Right atrium auricular region (tissue), 2 donors: Measurements from ENCODE around the gene SOHLH1. TPM values are rescaled to one million over a fixed set of nuclear protein-coding genes. Genes with fewer than 3 reads are reported as not detected.

ENCODE experiments used
- DNase-seq: peaks from one replicate; pipeline ENCODE4 v3.0.0-alpha.2; 2019; ENCODE audit warnings: low spot score
- H3K27ac ChIP-seq, 2 donors: fragments of 200-600 bp; sonication (generic); 1 replicate in 1 of 2; 2 replicates in 1 of 2; pipeline ENCODE4 v1.5.1; 2016 to 2019
- H3K27me3 ChIP-seq, 2 donors: fragments of 200-600 bp; sonication (generic); one replicate each; pipeline versions ENCODE4 v1.5.1 to v1.6.0; 2017 to 2019
- H3K36me3 ChIP-seq: fragments of 200-600 bp; sonication (generic); one replicate; pipeline ENCODE4 v1.5.1; 2016
- H3K4me1 ChIP-seq, 2 donors: fragments of 200-600 bp; sonication (generic); one replicate each; pipeline versions ENCODE4 v1.5.1 to v1.6.0; 2017 to 2019
- H3K4me3 ChIP-seq, 2 donors: fragments of 200-600 bp; sonication (generic); 1 replicate in 1 of 2; 2 replicates in 1 of 2; pipeline ENCODE4 v1.5.1; 2017 to 2019; ENCODE audit warnings: mild to moderate bottlenecking in 1 of 2, moderate library complexity in 1 of 2
- H3K9me3 ChIP-seq, 2 donors: fragments of 200-600 bp; sonication (generic); one replicate each; pipeline ENCODE4 v1.5.1; 2019
- total RNA-seq, 2 donors: library from RNA; depleted of rRNA; stranded (reverse); fragments of >200 nt; gene quantifications; one replicate each; pipeline ENCODE4 v1.1.0, GENCODE V29; 2016
- TF ChIP-seq, protein P1 (sequence below), 2 donors: fragments of 200-600 bp; sonication (generic); IDR thresholded peaks; one replicate each; pipeline ENCODE4 v1.5.1; 2019; ENCODE audit warnings: antibody characterized with exemption in 2 of 2

The SOHLH1 gene
- total RNA-seq, 2 donors from 2014 or later = not detected

DNA sequence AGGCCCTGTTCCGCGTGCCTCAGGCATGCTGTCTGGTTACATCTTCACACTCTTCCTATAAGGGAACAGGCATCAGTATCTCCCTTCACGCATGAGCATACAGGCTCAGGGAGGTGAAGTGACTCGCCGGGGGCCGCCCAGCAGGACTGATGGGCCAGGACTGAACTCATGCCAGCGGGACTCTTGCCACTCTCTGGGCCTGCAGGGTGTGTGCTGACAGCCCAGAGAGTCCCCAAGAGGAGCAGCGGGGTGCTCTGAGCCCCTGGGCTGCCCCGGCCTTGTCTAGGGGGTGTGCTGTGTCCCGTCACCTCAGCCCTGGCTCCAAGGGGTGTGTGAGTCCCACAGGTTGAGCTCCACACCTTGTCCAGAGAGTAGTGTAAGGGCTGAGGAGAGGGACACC, 12.6 kb upstream of the SOHLH1 start:
- TF ChIP-seq, protein P1, sequence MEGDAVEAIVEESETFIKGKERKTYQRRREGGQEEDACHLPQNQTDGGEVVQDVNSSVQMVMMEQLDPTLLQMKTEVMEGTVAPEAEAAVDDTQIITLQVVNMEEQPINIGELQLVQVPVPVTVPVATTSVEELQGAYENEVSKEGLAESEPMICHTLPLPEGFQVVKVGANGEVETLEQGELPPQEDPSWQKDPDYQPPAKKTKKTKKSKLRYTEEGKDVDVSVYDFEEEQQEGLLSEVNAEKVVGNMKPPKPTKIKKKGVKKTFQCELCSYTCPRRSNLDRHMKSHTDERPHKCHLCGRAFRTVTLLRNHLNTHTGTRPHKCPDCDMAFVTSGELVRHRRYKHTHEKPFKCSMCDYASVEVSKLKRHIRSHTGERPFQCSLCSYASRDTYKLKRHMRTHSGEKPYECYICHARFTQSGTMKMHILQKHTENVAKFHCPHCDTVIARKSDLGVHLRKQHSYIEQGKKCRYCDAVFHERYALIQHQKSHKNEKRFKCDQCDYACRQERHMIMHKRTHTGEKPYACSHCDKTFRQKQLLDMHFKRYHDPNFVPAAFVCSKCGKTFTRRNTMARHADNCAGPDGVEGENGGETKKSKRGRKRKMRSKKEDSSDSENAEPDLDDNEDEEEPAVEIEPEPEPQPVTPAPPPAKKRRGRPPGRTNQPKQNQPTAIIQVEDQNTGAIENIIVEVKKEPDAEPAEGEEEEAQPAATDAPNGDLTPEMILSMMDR (IDR thresholded peaks at IDR 0.05) = no peak
- no peak for DNase-seq
- Histone ChIP-seq H3K27me3 (no peaks in the 10 kb centered on the region), H3K27ac (no peak overlapping the region), H3K4me1 (peaks cover 0 to 4% of the 10 kb centered on the region in 2 donors), H3K4me3 (no peak overlapping the region), H3K36me3 (no peaks in the 10 kb centered on the region), H3K9me3 (no peaks in the 10 kb centered on the region)

DNA sequence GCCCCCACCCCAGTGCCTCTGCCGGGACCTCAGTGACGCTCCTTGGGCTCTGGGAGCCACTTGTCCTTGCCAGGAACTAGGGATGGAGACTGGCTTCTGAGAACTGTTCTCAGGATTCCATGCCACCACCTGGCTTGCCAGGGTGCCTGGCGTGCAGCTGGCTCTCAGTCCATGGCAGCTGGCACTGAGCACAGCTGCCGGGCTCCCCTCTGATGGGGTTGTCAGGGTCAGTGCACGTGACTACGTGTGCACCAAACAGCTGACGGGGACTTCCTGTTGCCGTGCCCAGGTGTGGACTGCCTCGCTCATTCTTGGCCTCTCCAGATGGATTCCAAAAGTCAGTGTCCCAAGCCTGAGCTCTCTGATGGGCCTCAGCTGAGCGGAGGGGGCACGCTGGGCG, 12.1 kb upstream of the SOHLH1 start:
- H3K4me3 ChIP-seq = no peak overlapping the region
- H3K27me3 ChIP-seq = no peaks in the 10 kb centered on the region
- DNase-seq = no peak
- no peaks in the 10 kb centered on the region for H3K36me3 ChIP-seq
- TF ChIP-seq, protein P1 (IDR thresholded peaks at IDR 0.05) = no peak
- no peaks in the 10 kb centered on the region for H3K9me3 ChIP-seq
- peaks cover 0 to 4% of the 10 kb centered on the region in 2 donors for H3K4me1 ChIP-seq
- H3K27ac ChIP-seq = no peak overlapping the region

DNA sequence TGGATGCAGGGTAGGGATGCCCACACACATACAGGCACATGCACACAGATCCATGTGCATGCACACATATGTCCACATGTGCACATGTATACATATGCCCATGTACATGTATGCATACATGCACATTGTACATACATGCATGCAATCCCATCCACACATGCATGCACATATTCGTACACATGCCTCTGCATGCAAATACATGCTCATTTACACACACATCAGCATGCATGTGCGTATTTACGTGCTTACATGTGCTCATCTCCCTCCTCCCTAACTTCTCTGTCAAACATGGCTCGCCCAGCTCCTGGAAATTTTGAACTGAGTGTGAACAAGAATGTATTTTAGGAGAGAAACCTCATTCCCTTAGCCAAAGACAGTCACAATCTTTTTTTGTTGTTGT, 8.9 kb upstream of the SOHLH1 start:
- Histone ChIP-seq H3K27ac (no peak overlapping the region), H3K4me3 (no peak overlapping the region), H3K36me3 (no peaks in the 10 kb centered on the region), H3K27me3 (no peaks in the 10 kb centered on the region), H3K4me1 (no peaks in the 10 kb centered on the region), H3K9me3 (no peaks in the 10 kb centered on the region)
- TF ChIP-seq, protein P1 (IDR thresholded peaks at IDR 0.05) = no peak
- DNase-seq = no peak

DNA sequence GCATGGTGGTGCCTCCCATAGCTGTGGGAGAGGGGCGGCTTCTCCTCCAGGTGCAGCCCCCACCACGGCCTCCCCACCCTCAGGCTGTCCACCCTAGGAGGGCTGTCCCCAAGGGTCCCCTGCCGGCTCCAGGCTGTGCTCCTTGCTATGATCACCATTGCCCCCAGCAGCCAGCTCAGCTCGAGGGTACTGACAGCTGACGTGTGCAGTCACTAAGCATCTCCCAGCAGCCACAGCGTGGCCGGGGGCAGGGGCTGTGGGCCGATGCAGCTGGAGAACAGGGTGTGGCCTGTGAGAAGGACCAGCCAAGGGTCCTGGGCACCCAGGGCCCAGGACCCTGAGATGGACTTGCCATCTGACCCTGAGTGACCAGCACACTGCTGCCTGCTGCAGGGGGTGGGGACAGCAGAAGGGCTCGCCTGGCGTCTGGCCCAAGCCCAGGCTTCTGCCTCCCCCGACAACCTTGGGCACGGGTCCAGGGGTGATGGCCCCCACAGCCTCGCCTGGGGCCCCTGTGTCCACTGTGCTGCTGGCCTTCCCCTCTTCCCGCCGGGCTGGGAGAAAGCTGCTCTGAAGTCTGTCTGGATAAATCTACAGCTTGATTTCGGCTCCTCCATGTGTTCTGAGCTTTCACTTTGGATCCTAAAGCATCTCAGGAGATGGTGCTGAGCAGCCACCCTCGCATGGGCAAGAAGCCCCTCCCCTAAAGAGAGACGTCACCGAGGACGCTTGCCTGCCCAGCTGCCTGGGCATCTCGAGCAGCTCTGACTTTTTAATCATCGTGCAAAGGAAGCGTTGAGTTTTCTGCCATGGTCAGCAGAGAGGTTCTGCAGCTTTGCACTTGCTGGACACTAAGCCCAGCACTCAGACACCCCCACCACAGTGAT, 8.2 kb upstream of the SOHLH1 start:
- no peak for DNase-seq
- H3K27me3 ChIP-seq = no peaks in the 10 kb centered on the region
- no peak overlapping the region for H3K4me3 ChIP-seq
- H3K36me3 ChIP-seq = no peaks in the 10 kb centered on the region
- no peaks in the 10 kb centered on the region for H3K9me3 ChIP-seq
- TF ChIP-seq, protein P1 (IDR thresholded peaks at IDR 0.05) = no peak
- H3K4me1 ChIP-seq = peaks cover 0 to 3% of the 10 kb centered on the region in 2 donors
- H3K27ac ChIP-seq = no peak overlapping the region

DNA sequence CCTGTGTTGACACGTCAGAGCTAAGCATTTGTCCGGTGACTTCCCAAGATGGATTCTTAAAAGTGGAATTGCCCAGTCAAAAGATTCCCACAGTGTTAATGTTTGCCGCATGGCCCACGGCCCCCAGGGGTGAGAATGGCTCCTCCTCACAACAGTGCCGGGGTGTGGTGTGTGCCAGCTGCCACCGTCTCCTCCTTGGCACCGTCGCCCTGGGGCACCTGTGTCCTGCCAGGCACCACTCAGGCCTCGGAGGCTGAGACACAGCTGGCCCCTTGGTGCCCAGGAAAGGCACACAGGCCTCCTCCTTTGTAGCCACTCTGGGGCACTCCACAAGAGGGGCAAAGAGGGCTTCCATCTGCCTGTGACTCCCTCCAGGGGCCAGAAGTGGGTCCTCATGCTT, 7.0 kb upstream of the SOHLH1 start:
- H3K27me3 ChIP-seq = no peaks in the 10 kb centered on the region
- H3K4me3 ChIP-seq = no peak overlapping the region
- no peaks in the 10 kb centered on the region for H3K9me3 ChIP-seq
- no peaks in the 10 kb centered on the region for H3K36me3 ChIP-seq
- no peak for DNase-seq
- TF ChIP-seq, protein P1 (IDR thresholded peaks at IDR 0.05) = no peak
- no peak overlapping the region for H3K27ac ChIP-seq
- peaks cover 0 to 15% of the 10 kb centered on the region in 2 donors for H3K4me1 ChIP-seq
